Measurements from ENCODE around the gene NSUN4.

- TF ChIP-seq YY1 (IDR thresholded peaks at IDR 0.05; ENCODE audit: insufficient read depth, insufficient read length) (no peak), ZNF274 (IDR thresholded peaks at IDR 0.05; ENCODE audit: low read depth, low read length) (no peak), SUZ12 (IDR thresholded peaks at IDR 0.05; ENCODE audit: extremely low read depth, insufficient read depth, insufficient read length) (no peak)
Observed at GRCh38 chr1:46341222-46342083, 846 bp downstream of the NSUN4 start.
